Muscle layer of duodenum (tissue), 2 donors: ENCODE results near the gene PCSK9.
"Not testable (repeated sequence)": the region's sequence is repeated elsewhere in the genome, so short reads cannot be mapped to it uniquely, and the experiment has no call there.

Source experiments
- H3K27ac ChIP-seq: one replicate; pipeline ENCODE4 v1.7.0; 2013; ENCODE audit warnings: mild to moderate bottlenecking, low read length
- H3K27me3 ChIP-seq: one replicate; pipeline ENCODE4 v1.7.0; 2013; ENCODE audit warnings: low read depth, mild to moderate bottlenecking, control low read depth, low read length
- H3K36me3 ChIP-seq, 2 donors: one replicate each; pipeline ENCODE4 v1.7.0; 2013; ENCODE audit warnings: low read length in 2 of 2, control low read depth in 1 of 2, mild to moderate bottlenecking in 1 of 2; ENCODE audit not compliant: insufficient read depth in 2 of 2, control insufficient read depth in 1 of 2
- H3K4me1 ChIP-seq, 2 donors: one replicate each; pipeline ENCODE4 v1.7.0; 2013; ENCODE audit warnings: low read length in 2 of 2, mild to moderate bottlenecking in 2 of 2, control low read depth in 1 of 2, moderate library complexity in 1 of 2; ENCODE audit not compliant: insufficient read depth in 2 of 2, control insufficient read depth in 1 of 2
- H3K4me3 ChIP-seq, 2 donors: one replicate each; pipeline ENCODE4 v1.7.0; 2013; ENCODE audit warnings: low read length in 2 of 2, low read depth in 1 of 2, mild to moderate bottlenecking in 1 of 2
- H3K9me3 ChIP-seq, 2 donors: one replicate each; pipeline ENCODE4 v1.7.0; 2013; ENCODE audit warnings: low read length in 2 of 2, control low read depth in 1 of 2, mild to moderate bottlenecking in 1 of 2; ENCODE audit not compliant: control insufficient read depth in 1 of 2
- donor health status: healthy.

Gene PCSK9

DNA sequence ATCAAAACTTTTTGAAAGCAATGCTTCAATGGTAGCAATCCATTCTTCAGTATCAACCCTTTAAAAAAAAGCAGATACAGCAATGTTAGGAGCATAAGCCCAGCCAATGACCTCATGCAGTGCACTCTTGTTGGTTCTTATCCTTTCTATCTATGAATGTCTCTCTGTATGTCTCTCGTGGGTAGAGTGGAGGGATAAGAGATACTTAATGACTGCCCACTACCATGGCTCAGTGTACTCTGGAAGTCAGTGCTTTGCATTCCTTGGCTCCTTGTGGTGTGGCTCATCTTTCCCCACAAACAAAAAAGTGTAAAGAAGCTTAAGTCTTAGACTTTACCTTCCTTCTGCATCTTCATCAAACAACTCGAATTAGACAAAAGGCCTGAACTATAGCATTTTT lies 50.3 kb downstream of the PCSK9 start:
- Histone ChIP-seq H3K4me3 (no peak overlapping the region), H3K36me3 (peaks cover 76 to 90% of the 10 kb centered on the region in 2 donors), H3K4me1 (no peaks in the 10 kb centered on the region), H3K27me3 (no peaks in the 10 kb centered on the region), H3K9me3 (no peaks in the 10 kb centered on the region), H3K27ac (no peak overlapping the region)

DNA sequence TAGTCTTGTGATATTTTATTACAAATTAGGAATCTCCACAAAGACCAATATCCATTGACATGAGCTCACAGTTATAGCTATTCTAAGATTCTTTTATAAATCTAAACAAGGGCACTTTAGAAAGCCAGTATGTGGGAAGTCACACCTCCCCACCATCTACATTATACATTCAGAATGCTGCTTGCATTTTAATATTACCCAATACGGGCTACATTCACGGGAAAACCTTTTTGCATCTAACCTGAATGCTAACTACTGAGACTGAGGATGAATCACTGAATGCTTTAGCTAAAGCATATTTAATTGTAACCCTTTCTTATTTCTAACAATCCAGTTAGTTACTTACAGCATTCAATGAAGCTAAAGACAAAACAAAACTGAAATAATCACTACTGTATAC lies 53.1 kb downstream of the PCSK9 start:
- no peak overlapping the region for H3K4me3 ChIP-seq
- H3K27ac ChIP-seq, result no peak overlapping the region
- H3K4me1 ChIP-seq, result no peaks in the 10 kb centered on the region
- no peaks in the 10 kb centered on the region for H3K27me3 ChIP-seq
- H3K36me3 ChIP-seq, result peaks cover 77 to 90% of the 10 kb centered on the region in 2 donors
- H3K9me3 ChIP-seq, result no peaks in the 10 kb centered on the region

DNA sequence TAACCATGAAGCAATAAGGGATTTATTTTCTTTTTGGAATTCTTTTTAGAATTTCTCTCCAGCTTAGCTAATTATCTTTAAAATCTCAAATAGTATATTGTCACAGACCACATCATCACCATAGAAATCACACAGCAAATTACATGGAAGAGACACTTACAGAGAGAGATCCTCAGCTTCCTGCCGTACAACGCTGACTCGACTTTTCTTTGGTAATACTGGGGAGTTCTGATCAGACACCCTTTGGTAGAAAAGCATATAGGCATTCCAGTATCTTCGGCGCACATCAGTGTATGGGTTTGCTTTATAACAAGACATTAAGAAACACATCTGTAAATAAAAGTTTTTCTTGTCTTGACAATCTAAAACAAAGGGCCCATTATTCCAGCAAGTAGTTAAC lies 55.7 kb downstream of the PCSK9 start:
- no peak overlapping the region for H3K27ac ChIP-seq
- no peaks in the 10 kb centered on the region for H3K27me3 ChIP-seq
- H3K4me3 ChIP-seq, result no peak overlapping the region
- H3K36me3 ChIP-seq, result peaks cover 71 to 92% of the 10 kb centered on the region in 2 donors
- no peaks in the 10 kb centered on the region for H3K4me1 ChIP-seq
- no peaks in the 10 kb centered on the region for H3K9me3 ChIP-seq

DNA sequence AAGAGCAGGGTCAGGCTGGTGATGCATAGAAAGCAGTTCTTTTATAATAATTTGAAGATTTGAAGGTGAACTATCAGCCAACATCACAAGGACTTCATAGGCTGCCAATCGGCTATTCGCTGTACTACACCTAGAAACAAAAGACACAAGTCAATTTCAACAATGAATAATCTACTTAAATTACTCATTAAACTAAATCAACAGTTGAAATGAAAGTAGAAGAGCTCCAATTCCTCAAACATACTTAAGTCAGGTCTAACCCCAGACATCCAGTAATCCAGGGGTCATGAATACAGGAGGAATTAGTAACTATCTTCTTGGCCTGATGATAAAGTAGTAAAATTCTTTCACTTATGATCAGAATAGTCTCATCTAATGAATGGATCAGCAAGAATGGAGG lies 64.5 kb downstream of the PCSK9 start:
- H3K36me3 ChIP-seq, result peaks cover 73 to 88% of the 10 kb centered on the region in 2 donors
- H3K27ac ChIP-seq, result no peak overlapping the region
- H3K4me1 ChIP-seq, result no peaks in the 10 kb centered on the region
- H3K4me3 ChIP-seq, result no peak overlapping the region
- no peaks in the 10 kb centered on the region for H3K27me3 ChIP-seq
- no peaks in the 10 kb centered on the region for H3K9me3 ChIP-seq

DNA sequence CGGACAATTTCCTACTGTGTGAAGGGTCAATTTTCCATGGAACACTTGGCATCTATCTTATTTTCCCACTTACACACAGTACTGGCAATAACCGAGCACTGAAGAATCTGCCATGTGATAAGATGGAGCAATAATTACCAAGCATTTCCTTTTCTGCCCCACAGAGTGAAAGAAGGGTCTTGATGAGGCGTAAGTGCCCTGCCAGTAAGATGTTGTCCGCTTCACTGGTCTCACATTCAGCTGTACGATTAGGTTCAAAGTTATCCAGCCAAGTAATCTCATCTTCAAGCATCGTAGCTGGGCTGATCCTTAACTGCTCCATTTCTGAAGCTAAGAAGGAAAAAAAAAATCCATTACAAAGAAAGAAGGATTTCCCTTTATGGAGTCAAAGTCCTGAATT lies 67.8 kb downstream of the PCSK9 start:
- Histone ChIP-seq H3K27ac (no peak overlapping the region), H3K36me3 (peaks cover 76 to 80% of the 10 kb centered on the region in 2 donors), H3K4me3 (no peak overlapping the region), H3K9me3 (no peaks in the 10 kb centered on the region), H3K4me1 (no peaks in the 10 kb centered on the region), H3K27me3 (no peaks in the 10 kb centered on the region)

DNA sequence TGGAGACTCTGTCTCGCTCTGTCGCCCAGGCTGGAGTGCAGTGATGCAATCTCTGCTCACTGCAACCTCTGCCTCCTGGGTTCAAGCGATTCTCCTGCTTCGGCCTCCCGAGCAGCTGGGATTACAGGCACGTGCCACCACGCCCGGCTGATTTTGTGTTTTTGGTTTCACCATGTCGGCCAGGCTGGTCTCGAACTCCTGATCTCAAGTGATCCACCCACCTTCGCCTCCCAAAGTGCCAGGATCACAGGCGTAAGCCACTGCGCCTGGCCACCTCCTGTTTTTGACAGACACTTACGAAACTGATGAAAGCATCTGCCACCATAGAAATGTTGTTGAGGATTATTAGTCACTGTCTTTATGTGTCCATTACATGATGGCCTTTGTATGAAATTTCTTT lies 69.7 kb downstream of the PCSK9 start:
- not testable (repeated sequence) for H3K4me1 ChIP-seq, H3K9me3 ChIP-seq, H3K4me3 ChIP-seq, H3K27ac ChIP-seq, H3K27me3 ChIP-seq
- peaks cover 58 to 80% of the 10 kb centered on the region in 2 donors for H3K36me3 ChIP-seq
